ENCODE measurements around the gene MOB1B. TPM values are rescaled to one million over a fixed set of nuclear protein-coding genes. Genes with fewer than 3 reads are reported as not detected.
A peak's percentile ranks its signal among the peaks of the same experiment; 100 is the strongest.

The MOB1B gene
- total and polyA plus RNA-seq, 2 experiments from 2014 or later: 11.1 to 22.8 TPM

DNA sequence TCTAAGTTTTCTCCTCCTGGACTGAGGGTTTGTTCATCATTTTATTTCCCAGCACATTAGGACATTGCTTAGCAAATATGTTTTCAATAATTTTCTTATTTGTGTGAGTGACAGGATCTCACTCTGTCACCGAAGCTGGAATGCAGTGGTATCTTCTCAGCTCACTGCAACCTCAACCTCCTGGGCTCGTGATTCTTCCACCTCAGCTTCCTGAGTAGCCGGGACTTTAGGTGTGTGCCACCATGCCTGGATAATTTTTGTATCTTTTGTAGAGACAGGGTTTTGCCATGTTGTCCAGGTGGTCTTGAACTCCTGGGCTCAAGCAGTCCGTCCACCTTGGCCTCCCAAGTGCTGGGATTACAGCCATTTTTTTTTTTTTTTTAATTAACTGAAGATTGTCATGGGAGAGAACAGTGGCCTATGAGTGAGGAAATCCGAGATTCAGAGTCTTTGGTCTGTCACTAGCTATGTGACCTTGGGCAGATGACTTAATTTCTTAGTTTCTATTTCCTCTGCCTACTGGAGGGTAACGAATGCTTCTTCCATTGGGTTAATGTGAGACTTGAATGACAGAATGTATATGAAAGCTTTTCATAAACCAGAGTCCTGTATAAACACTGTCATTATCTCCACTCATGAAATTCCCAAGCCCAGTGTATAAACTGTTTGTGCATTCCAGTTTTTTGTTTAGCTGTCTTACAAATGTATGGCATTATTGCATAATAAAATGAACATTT lies 23.9 kb downstream of the MOB1B start:
- DNase-seq (ENCODE audit: low read depth in 1 of 2, low spot score in 1 of 2): no peak
- H3K36me3 ChIP-seq: no peaks in the 10 kb centered on the region
- H3K4me3 ChIP-seq: no peak overlapping the region
- H3K9me3 ChIP-seq (ENCODE audit: low read depth): no peaks in the 10 kb centered on the region
- H3K27me3 ChIP-seq: no peaks in the 10 kb centered on the region
- TF ChIP-seq, protein P1, sequence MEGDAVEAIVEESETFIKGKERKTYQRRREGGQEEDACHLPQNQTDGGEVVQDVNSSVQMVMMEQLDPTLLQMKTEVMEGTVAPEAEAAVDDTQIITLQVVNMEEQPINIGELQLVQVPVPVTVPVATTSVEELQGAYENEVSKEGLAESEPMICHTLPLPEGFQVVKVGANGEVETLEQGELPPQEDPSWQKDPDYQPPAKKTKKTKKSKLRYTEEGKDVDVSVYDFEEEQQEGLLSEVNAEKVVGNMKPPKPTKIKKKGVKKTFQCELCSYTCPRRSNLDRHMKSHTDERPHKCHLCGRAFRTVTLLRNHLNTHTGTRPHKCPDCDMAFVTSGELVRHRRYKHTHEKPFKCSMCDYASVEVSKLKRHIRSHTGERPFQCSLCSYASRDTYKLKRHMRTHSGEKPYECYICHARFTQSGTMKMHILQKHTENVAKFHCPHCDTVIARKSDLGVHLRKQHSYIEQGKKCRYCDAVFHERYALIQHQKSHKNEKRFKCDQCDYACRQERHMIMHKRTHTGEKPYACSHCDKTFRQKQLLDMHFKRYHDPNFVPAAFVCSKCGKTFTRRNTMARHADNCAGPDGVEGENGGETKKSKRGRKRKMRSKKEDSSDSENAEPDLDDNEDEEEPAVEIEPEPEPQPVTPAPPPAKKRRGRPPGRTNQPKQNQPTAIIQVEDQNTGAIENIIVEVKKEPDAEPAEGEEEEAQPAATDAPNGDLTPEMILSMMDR (IDR thresholded peaks at IDR 0.05; ENCODE audit: low read depth, low read length): no peak
- H3K4me1 ChIP-seq (ENCODE audit: low read depth): peaks cover 5% of the 10 kb centered on the region
- peak overlapping the region; percentile 28 for H3K27ac ChIP-seq

DNA sequence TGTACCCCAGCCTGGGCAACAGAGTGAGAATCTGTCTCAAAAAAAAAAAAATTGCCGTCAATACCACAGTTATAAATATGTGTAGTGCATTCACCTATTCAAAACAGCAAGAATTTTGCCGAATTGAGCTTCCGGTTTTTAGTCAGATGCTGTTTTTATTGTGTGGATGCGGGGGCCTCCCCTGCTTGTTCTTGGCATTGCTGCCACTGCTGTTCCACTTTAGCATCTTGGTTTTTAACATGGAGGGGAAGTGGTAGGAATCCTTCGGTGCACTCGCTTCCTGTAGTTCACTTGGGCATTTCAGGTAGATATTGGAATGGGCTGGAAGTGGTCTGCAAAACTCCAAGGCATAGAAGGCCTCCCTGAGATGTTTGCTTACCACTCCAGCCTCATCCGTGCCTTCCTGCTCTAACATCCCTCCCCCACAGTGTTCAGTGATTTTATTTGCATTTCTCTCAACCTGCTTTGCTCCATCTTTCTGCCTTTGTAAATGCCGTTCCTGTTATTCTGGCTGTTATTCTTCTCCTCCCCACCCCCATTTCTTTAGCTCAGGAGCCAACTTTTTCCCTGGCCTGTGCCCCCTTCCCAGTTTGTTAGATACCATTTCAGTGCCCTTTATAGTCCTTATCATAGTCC lies 25.5 kb downstream of the MOB1B start:
- Histone ChIP-seq H3K27me3 (no peaks in the 10 kb centered on the region), H3K27ac (peak overlapping the region; percentile 23), H3K4me3 (no peak overlapping the region), H3K9me3 (ENCODE audit: low read depth) (no peaks in the 10 kb centered on the region), H3K4me1 (ENCODE audit: low read depth) (peaks cover 5% of the 10 kb centered on the region), H3K36me3 (no peaks in the 10 kb centered on the region)
- TF ChIP-seq, protein P1 (IDR thresholded peaks at IDR 0.05; ENCODE audit: low read depth, low read length): no peak
- DNase-seq (ENCODE audit: low read depth in 1 of 2, low spot score in 1 of 2): no peak

DNA sequence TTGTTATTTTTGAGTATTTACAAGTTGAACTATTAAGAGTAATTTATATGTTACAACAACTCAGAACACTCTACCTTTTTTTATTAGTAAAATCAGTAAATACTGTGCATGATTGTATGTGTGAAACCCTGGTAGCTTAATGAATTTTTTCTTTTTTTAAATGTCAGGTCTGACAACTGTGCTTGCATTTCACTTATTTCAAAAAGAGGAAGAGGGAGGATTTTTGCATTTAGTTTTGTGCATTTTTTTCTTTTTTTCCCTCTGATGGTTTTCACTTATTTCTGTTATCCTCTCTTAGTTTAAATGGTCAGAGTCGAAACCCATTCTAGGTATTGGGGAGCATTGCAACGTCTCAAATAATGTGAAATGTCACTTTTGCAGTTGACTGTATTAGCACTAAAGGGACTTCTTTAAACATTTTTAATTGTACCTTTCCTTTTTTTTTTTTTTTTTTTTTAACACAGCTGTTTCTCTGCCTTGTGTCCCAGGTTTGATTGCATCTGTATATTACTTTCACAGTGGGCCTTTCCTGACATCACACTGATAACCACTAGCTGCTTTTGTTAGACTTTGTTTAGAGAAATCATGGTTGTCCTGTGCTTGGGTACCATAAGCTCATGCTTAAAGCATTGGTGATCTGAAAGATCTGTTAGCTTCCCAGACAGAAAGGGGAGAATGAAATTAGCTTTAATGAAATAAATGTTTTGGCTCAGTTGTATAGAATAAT lies 28.5 kb downstream of the MOB1B start:
- no peak for DNase-seq (ENCODE audit: low read depth in 1 of 2, low spot score in 1 of 2)
- Histone ChIP-seq H3K36me3 (no peaks in the 10 kb centered on the region), H3K27me3 (no peaks in the 10 kb centered on the region), H3K4me1 (ENCODE audit: low read depth) (peaks cover 5% of the 10 kb centered on the region), H3K9me3 (ENCODE audit: low read depth) (no peaks in the 10 kb centered on the region), H3K4me3 (no peak overlapping the region), H3K27ac (peak overlapping the region; percentile 56)
- TF ChIP-seq, protein P1 (IDR thresholded peaks at IDR 0.05; ENCODE audit: low read depth, low read length): no peak

DNA sequence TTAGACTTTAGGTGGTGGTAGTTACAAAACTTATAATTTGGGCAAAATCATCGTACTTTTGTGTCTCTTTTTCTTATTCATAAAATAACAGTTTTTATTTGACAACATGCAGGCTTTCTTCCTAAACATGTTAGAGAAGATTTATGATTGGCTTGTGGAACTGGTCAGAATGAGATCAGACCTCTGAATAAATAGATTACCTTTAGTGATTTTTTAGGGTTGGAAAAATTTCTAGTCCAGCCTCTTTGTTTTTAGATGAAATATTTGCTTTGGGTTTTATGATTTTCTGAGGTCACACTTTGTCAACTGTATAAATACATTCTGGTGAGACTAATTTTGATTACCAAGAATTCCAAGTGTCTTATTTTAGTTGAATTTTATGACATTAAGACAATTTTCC lies 29.2 kb downstream of the MOB1B start:
- no peaks in the 10 kb centered on the region for H3K9me3 ChIP-seq (ENCODE audit: low read depth)
- TF ChIP-seq, protein P1 (IDR thresholded peaks at IDR 0.05; ENCODE audit: low read depth, low read length): no peak
- peak overlapping the region; percentile 56 for H3K27ac ChIP-seq
- peaks cover 5% of the 10 kb centered on the region for H3K4me1 ChIP-seq (ENCODE audit: low read depth)
- H3K27me3 ChIP-seq: no peaks in the 10 kb centered on the region
- no peaks in the 10 kb centered on the region for H3K36me3 ChIP-seq
- no peak for DNase-seq (ENCODE audit: low read depth in 1 of 2, low spot score in 1 of 2)
- H3K4me3 ChIP-seq: no peak overlapping the region

DNA sequence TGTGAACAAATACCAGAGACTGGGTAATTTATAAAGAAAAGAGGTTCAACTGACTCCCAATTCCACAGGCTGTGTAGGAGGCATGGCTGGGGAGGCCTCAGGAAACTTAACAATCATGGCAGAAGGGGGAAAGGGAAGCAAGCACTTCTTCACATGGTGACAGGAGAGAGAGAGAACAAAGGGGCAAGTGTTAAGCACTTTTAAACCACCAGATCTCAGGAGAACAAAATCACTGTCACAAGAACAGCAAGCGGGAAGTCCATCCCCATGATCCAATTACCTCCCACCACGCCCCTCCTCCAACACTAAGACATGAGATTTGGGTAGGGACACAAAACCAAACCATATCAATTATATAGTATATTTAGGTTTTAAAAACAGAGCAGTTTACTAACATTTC lies 30.8 kb downstream of the MOB1B start:
- Histone ChIP-seq H3K9me3 (ENCODE audit: low read depth) (no peaks in the 10 kb centered on the region), H3K4me3 (no peak overlapping the region), H3K27ac (no peak overlapping the region), H3K27me3 (no peaks in the 10 kb centered on the region), H3K4me1 (ENCODE audit: low read depth) (peaks cover 5% of the 10 kb centered on the region), H3K36me3 (peaks cover 3% of the 10 kb centered on the region)
- TF ChIP-seq, protein P1 (IDR thresholded peaks at IDR 0.05; ENCODE audit: low read depth, low read length): no peak
- no peak for DNase-seq (ENCODE audit: low read depth in 1 of 2, low spot score in 1 of 2)

All from cardiac muscle cell (in vitro differentiated cells and primary cell).